HG03354 (cell line): ENCODE measurements around the gene GULP1.
"Not testable (repeated sequence)": the region's sequence is repeated elsewhere in the genome, so short reads cannot be mapped to it uniquely, and the experiment has no call there.

ENCODE experiments used
- ATAC-seq: cut with Tn5 transposase; IDR thresholded peaks from one replicate; pipeline ENCODE4 v1.9.1; 2021; ENCODE audit warnings: mild to moderate bottlenecking; ENCODE audit not compliant: unreplicated experiment, poor library complexity, severe bottlenecking

Gene GULP1

GRCh38 chr2:188572592-188572991, 280.9 kb downstream of the GULP1 start:
- ATAC-seq: no peak

GRCh38 chr2:188573453-188573852, 281.8 kb downstream of the GULP1 start:
- no peak for ATAC-seq

- ATAC-seq: no peak
These were observed 284.3 kb downstream of the GULP1 start for GRCh38 chr2:188576006-188576405.

GRCh38 chr2:188576651-188577050, 285.0 kb downstream of the GULP1 start:
- no peak for ATAC-seq

- ATAC-seq: no peak
These were observed 285.6 kb downstream of the GULP1 start for GRCh38 chr2:188577231-188577630.

- ATAC-seq: no peak
These were observed 289.1 kb downstream of the GULP1 start for GRCh38 chr2:188580738-188581137.

- ATAC-seq: no peak
These were observed 290.5 kb downstream of the GULP1 start for GRCh38 chr2:188582211-188582610.

- no peak for ATAC-seq
These were observed 296.6 kb downstream of the GULP1 start for GRCh38 chr2:188588235-188588634.

- ATAC-seq: no peak
These were observed 304.4 kb downstream of the GULP1 start for GRCh38 chr2:188596054-188596453.

GRCh38 chr2:188598551-188598950, 306.9 kb downstream of the GULP1 start:
- ATAC-seq: no peak

GRCh38 chr2:188599140-188599539, 307.5 kb downstream of the GULP1 start:
- ATAC-seq: no peak

GRCh38 chr2:188600536-188601210, 309.0 kb downstream of the GULP1 start:
- no peak for ATAC-seq

- no peak for ATAC-seq
These were observed 309.7 kb downstream of the GULP1 start for GRCh38 chr2:188601391-188601790.

GRCh38 chr2:188601927-188602326, 310.3 kb downstream of the GULP1 start:
- no peak for ATAC-seq

- no peak for ATAC-seq
These were observed 312.9 kb downstream of the GULP1 start for GRCh38 chr2:188604579-188604978.

GRCh38 chr2:188605609-188606584, 314.2 kb downstream of the GULP1 start:
- not testable (repeated sequence) for ATAC-seq

GRCh38 chr2:188606596-188606995, 314.9 kb downstream of the GULP1 start:
- not testable (repeated sequence) for ATAC-seq

- no peak for ATAC-seq
These were observed 315.8 kb downstream of the GULP1 start for GRCh38 chr2:188607501-188607900.

- ATAC-seq: no peak
These were observed 317.8 kb downstream of the GULP1 start for GRCh38 chr2:188609321-188610049.

GRCh38 chr2:188610050-188610444, 318.4 kb downstream of the GULP1 start:
- ATAC-seq: no peak
